ENCODE results near the gene SRRM3.

DNA sequence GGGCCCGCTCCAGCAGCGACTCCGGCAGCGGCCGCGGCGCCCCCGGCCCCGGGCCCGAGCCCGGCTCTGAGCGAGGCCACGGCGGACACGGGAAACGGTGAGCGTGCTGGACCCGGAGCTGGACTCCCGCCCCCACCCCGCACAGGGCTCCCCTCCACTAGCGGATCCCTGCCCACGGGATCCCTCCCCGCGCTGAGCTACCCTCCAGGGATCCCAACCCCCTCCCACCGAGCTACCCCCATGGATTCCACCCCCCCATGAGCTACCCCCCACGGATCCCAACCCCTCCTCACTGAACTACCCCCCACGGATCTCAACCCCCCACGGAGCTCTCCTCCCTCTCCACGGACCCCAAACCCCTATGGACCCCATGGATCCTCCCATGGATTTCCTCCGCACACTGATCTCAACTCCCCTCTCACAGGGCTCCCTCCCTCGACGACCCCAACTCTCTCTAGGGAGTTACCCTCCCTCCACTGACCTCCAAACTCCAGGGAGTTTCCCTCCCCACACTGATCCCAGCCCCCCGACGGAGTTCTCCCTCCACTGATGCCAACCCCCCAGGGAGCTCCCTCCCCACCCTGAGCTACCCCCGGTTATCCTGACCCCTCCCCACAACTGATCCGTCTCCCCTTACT lies 80.1 kb downstream of the SRRM3 start:
- no peak for TF ChIP-seq EZH2phosphoT487 (IDR thresholded peaks at IDR 0.05; ENCODE audit: borderline replicate concordance, low read depth)
- TF ChIP-seq, protein P1, sequence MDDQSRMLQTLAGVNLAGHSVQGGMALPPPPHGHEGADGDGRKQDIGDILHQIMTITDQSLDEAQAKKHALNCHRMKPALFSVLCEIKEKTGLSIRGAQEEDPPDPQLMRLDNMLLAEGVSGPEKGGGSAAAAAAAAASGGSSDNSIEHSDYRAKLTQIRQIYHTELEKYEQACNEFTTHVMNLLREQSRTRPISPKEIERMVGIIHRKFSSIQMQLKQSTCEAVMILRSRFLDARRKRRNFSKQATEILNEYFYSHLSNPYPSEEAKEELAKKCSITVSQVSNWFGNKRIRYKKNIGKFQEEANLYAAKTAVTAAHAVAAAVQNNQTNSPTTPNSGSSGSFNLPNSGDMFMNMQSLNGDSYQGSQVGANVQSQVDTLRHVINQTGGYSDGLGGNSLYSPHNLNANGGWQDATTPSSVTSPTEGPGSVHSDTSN (IDR thresholded peaks at IDR 0.05): no peak
